ENCODE data around the gene MAML3. TPM values are rescaled to one million over a fixed set of nuclear protein-coding genes. Genes with fewer than 3 reads are reported as not detected.

Gene MAML3
- total RNA-seq, 6 experiments from 2014 or later = 1.2 to 1.9 (median 1.6) TPM

GRCh38 chr4:140031061-140031460 lies 122.9 kb downstream of the MAML3 start:
- H3K4me1 Mint-ChIP-seq (ENCODE audit: low read depth) = peaks cover 10% of the 10 kb centered on the region
- peaks cover 5% of the 10 kb centered on the region; the same call in 1 of the 2 replicates for H3K27me3 Mint-ChIP-seq (ENCODE audit: insufficient read depth)
- no peak overlapping the region for H3K4me3 Mint-ChIP-seq
- no peak for TF ChIP-seq CTCF (IDR thresholded peaks at IDR 0.05)
- H3K27ac Mint-ChIP-seq = no peak overlapping the region
- H3K9me3 Mint-ChIP-seq = no peaks in the 10 kb centered on the region
- no peak for DNase-seq
- no peaks in the 10 kb centered on the region for H3K36me3 Mint-ChIP-seq (ENCODE audit: low read depth)

GRCh38 chr4:140028676-140029517 lies 125.1 kb downstream of the MAML3 start:
- no peak for DNase-seq
- Mint-ChIP-seq H3K27ac (no peak overlapping the region), H3K36me3 (ENCODE audit: low read depth) (no peaks in the 10 kb centered on the region), H3K4me3 (no peak overlapping the region), H3K4me1 (ENCODE audit: low read depth) (peaks cover 8% of the 10 kb centered on the region), H3K9me3 (no peaks in the 10 kb centered on the region), H3K27me3 (ENCODE audit: insufficient read depth) (peaks cover 5% of the 10 kb centered on the region; the same call in 1 of the 2 replicates)
- TF ChIP-seq CTCF (IDR thresholded peaks at IDR 0.05) = no peak

GRCh38 chr4:140028101-140028500 lies 125.9 kb downstream of the MAML3 start:
- no peak for TF ChIP-seq CTCF (IDR thresholded peaks at IDR 0.05)
- Mint-ChIP-seq H3K27me3 (ENCODE audit: insufficient read depth) (peaks cover 4% of the 10 kb centered on the region; the same call in 1 of the 2 replicates), H3K36me3 (ENCODE audit: low read depth) (no peaks in the 10 kb centered on the region), H3K27ac (no peak overlapping the region), H3K4me3 (no peak overlapping the region), H3K4me1 (ENCODE audit: low read depth) (peaks cover 8% of the 10 kb centered on the region), H3K9me3 (no peaks in the 10 kb centered on the region)
- no peak for DNase-seq

GRCh38 chr4:140027101-140027500 lies 126.9 kb downstream of the MAML3 start:
- Mint-ChIP-seq H3K4me3 (no peak overlapping the region), H3K27me3 (ENCODE audit: insufficient read depth) (peaks cover 4% of the 10 kb centered on the region; the same call in 1 of the 2 replicates), H3K27ac (no peak overlapping the region), H3K4me1 (ENCODE audit: low read depth) (peaks cover 8% of the 10 kb centered on the region), H3K36me3 (ENCODE audit: low read depth) (no peaks in the 10 kb centered on the region), H3K9me3 (no peaks in the 10 kb centered on the region)
- no peak for TF ChIP-seq CTCF (IDR thresholded peaks at IDR 0.05)
- DNase-seq = no peak

- H3K27ac Mint-ChIP-seq = no peak overlapping the region
- H3K36me3 Mint-ChIP-seq (ENCODE audit: low read depth) = no peaks in the 10 kb centered on the region
- no peak for TF ChIP-seq CTCF (IDR thresholded peaks at IDR 0.05)
These were observed 128.5 kb downstream of the MAML3 start for GRCh38 chr4:140025470-140025869.

More at GRCh38 chr4:140025470-140025869, 128.5 kb downstream of the MAML3 start:
- H3K4me1 Mint-ChIP-seq (ENCODE audit: low read depth) = peaks cover 13% of the 10 kb centered on the region
- no peak for DNase-seq
- no peak overlapping the region for H3K4me3 Mint-ChIP-seq
- H3K9me3 Mint-ChIP-seq = no peaks in the 10 kb centered on the region
- peaks cover 4% of the 10 kb centered on the region for H3K27me3 Mint-ChIP-seq (ENCODE audit: insufficient read depth)

Measured in HFFc6 (cell line).